Type B pancreatic cell (in vitro differentiated cells): ENCODE data around the gene UTF1. TPM values are rescaled to one million over a fixed set of nuclear protein-coding genes. Genes with fewer than 3 reads are reported as not detected.

ENCODE experiments used
- DNase-seq: peaks from one replicate; pipeline ENCODE4 v3.0.0; 2021; ENCODE audit warnings: mixed read lengths; ENCODE audit not compliant: unreplicated experiment; ENCODE audit errors: extremely low spot score
- H3K27ac Mint-ChIP-seq: 2 replicates; pipeline ENCODE4 v1.8.0; 2021; ENCODE audit warnings: mild to moderate bottlenecking, mixed read lengths
- H3K27me3 Mint-ChIP-seq: 2 replicates; pipeline ENCODE4 v1.8.0; 2021; ENCODE audit warnings: mixed read lengths
- H3K36me3 Mint-ChIP-seq: 2 replicates; pipeline ENCODE4 v1.8.0; 2021; ENCODE audit warnings: mixed read lengths
- H3K4me1 Mint-ChIP-seq: one replicate; pipeline ENCODE4 v1.8.0; 2021; ENCODE audit warnings: mixed read lengths; ENCODE audit not compliant: unreplicated experiment
- H3K4me3 Mint-ChIP-seq: 2 replicates; pipeline ENCODE4 v1.8.0; 2021; ENCODE audit warnings: mild to moderate bottlenecking, mixed read lengths
- H3K9me3 Mint-ChIP-seq: 2 replicates; pipeline ENCODE4 v1.8.0; 2021; ENCODE audit warnings: mixed read lengths
- total RNA-seq: library from RNA; stranded (reverse); gene quantifications from 2 replicates; pipeline ENCODE4 v1.2.1, GENCODE V29; 2021; ENCODE audit warnings: low replicate concordance
- TF ChIP-seq, protein P1 (sequence below): fragments of 200-600 bp; sonication (generic); conservative IDR thresholded peaks from 2 replicates; pipeline ENCODE4 v1.5.0; 2021; ENCODE audit warnings: antibody characterized with exemption, mild to moderate bottlenecking

Gene UTF1
- total RNA-seq, 1 donor from 2014 or later = not detected

DNA sequence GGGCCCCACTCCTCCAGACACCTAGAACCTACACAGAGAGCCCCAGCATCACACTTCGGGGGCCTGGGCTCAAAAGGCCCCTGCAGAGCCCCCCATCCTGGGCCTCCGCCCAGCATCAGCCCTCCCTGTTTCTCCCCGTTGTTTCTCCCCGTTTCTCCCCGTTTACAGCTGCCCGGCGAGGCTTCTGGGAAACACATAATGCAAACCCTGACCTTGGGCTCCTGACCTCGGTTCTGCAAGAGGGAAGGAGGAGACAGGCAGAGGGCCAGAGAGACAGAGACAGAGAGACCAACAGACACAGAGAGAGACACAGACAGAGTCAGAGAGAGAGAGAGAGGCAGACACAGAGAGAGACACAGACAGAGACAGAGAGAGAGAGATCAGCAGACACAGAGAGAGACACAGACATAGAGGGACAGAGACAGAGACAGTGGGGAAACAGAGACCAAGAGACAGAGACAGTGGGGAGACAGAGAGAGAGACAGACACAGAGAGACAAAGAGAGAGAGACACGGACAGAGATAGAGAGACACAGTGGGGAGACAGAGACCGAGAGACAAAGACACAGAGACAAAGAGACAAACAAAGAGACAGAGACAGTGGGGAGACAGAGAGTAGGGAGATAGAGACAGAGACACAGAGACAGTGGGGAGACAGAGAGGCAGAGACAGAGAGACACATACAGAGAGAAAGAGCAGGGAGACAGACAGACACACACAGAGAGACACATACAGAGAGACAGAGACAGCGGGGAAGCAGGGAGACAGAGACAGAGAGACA is 20.1 kb downstream of the UTF1 start:
- peaks cover 18% of the 10 kb centered on the region for H3K27me3 Mint-ChIP-seq
- peaks cover 4% of the 10 kb centered on the region for H3K4me1 Mint-ChIP-seq
- no peak overlapping the region for H3K27ac Mint-ChIP-seq
- no peaks in the 10 kb centered on the region for H3K36me3 Mint-ChIP-seq
- no peak for DNase-seq
- TF ChIP-seq, protein P1, sequence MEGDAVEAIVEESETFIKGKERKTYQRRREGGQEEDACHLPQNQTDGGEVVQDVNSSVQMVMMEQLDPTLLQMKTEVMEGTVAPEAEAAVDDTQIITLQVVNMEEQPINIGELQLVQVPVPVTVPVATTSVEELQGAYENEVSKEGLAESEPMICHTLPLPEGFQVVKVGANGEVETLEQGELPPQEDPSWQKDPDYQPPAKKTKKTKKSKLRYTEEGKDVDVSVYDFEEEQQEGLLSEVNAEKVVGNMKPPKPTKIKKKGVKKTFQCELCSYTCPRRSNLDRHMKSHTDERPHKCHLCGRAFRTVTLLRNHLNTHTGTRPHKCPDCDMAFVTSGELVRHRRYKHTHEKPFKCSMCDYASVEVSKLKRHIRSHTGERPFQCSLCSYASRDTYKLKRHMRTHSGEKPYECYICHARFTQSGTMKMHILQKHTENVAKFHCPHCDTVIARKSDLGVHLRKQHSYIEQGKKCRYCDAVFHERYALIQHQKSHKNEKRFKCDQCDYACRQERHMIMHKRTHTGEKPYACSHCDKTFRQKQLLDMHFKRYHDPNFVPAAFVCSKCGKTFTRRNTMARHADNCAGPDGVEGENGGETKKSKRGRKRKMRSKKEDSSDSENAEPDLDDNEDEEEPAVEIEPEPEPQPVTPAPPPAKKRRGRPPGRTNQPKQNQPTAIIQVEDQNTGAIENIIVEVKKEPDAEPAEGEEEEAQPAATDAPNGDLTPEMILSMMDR = no peak
- H3K4me3 Mint-ChIP-seq = no peak overlapping the region
- no peaks in the 10 kb centered on the region for H3K9me3 Mint-ChIP-seq

DNA sequence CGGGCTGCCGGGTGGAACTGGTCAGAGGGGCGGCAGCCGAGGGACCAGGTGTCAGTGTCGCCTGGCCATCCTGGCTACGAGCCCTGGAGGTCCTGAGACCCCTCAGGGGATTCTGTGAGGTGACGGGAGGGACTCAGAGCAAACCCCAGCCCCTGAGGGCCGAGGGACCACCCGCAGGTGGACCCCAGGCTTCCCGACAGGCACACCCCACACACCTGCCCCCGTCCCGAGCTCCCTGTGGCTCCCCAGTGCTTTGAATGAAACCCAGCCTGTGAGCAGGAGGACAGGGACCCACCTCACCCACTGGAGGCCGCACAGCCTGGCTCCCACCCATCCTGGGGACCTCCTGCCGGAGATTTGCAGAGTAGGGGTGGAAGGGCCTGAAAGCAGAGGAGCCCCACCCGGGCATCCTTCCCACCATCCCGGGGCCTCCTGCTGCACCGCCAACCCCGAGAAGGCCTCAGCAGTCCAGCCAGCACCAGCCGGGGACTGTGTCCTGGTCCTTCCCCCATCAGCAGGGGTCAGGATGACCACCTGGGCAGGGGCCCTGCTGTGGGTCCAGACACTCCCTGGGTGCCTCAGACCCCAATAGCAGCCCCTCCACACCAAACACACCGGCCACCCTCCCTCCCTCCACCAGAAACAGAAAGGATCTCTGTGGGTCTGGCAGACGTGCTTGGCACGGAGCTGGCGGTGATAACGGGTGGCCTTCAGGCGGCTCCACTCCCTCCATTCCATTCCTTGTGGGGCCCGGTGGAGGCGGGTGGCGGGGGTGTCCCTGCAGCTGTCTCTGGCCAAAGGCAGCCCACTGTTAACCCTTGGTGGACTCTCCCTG is 21.6 kb downstream of the UTF1 start:
- TF ChIP-seq, protein P1 = no peak
- no peaks in the 10 kb centered on the region for H3K36me3 Mint-ChIP-seq
- DNase-seq = no peak
- H3K27me3 Mint-ChIP-seq = peaks cover 14% of the 10 kb centered on the region
- no peak overlapping the region for H3K27ac Mint-ChIP-seq
- H3K4me3 Mint-ChIP-seq = no peak overlapping the region
- no peaks in the 10 kb centered on the region for H3K4me1 Mint-ChIP-seq
- no peaks in the 10 kb centered on the region for H3K9me3 Mint-ChIP-seq

DNA sequence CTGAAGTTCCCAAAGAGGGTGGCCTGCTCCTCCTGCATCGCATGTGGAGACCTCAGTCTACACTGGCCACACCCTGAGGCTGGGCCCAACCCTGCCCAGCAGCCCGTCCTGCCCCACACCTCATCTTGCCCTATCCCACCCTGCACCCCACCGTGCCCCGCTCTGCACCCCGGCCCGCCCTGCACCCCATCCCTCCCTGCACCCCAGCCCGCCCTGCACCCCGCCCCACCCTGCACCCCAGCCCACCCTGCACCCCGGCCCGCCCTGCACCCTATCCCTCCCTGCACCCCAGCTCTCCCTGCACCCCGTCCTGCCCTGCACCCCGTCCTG is 22.2 kb downstream of the UTF1 start:
- no peak overlapping the region for H3K27ac Mint-ChIP-seq
- no peak for DNase-seq
- H3K27me3 Mint-ChIP-seq = peaks cover 14% of the 10 kb centered on the region
- H3K36me3 Mint-ChIP-seq = no peaks in the 10 kb centered on the region
- TF ChIP-seq, protein P1 = no peak
- H3K9me3 Mint-ChIP-seq = no peaks in the 10 kb centered on the region
- H3K4me1 Mint-ChIP-seq = no peaks in the 10 kb centered on the region
- H3K4me3 Mint-ChIP-seq = no peak overlapping the region

DNA sequence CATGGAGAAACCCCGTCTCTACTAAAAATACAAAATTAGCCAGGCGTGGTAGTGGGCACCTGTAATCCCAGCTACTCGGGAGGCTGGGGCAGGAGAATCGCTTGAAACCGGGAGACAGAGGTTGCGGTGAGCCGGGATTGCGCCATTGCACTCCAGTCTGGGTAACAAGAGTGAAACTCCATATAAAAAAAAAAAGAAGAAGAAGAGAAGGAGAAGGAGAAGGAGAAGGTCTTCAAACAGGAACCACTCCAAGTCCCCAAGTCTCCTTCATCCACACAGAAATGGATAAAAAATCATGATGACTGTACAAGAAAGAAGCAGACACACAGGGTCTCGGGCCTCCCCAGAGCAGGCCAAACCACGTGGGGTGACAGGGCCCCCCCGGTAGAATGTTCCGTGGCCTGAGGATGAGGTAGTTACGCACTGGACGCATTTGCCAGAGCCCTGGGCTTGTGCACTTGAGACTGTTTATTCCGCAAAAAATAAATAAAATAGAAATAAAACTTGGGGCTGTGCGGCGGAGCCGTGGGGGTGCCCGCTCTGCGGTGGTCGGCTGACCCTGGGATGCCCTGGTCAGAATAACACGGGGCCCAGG is 23.4 kb downstream of the UTF1 start:
- DNase-seq = no peak
- TF ChIP-seq, protein P1 = no peak
- H3K4me3 Mint-ChIP-seq = no peak overlapping the region
- H3K36me3 Mint-ChIP-seq = no peaks in the 10 kb centered on the region
- peaks cover 14% of the 10 kb centered on the region for H3K27me3 Mint-ChIP-seq
- no peaks in the 10 kb centered on the region for H3K9me3 Mint-ChIP-seq
- no peak overlapping the region for H3K27ac Mint-ChIP-seq
- no peaks in the 10 kb centered on the region for H3K4me1 Mint-ChIP-seq

- no peaks in the 10 kb centered on the region for H3K36me3 Mint-ChIP-seq
- peaks cover 13% of the 10 kb centered on the region for H3K27me3 Mint-ChIP-seq
- no peak overlapping the region for H3K4me3 Mint-ChIP-seq
- no peak for DNase-seq
- no peak overlapping the region for H3K27ac Mint-ChIP-seq
- H3K9me3 Mint-ChIP-seq = no peaks in the 10 kb centered on the region
- H3K4me1 Mint-ChIP-seq = peaks cover 5% of the 10 kb centered on the region
- TF ChIP-seq, protein P1 = no peak
Measured at GRCh38 chr10:133254421-133255120, 24.6 kb downstream of the UTF1 start.
